Measurements from ENCODE around the gene MACROD2. TPM values are rescaled to one million over a fixed set of nuclear protein-coding genes. Genes with fewer than 3 reads are reported as not detected.

Gene MACROD2
- total RNA-seq, 1 donor from 2014 or later: 6.7 TPM

DNA sequence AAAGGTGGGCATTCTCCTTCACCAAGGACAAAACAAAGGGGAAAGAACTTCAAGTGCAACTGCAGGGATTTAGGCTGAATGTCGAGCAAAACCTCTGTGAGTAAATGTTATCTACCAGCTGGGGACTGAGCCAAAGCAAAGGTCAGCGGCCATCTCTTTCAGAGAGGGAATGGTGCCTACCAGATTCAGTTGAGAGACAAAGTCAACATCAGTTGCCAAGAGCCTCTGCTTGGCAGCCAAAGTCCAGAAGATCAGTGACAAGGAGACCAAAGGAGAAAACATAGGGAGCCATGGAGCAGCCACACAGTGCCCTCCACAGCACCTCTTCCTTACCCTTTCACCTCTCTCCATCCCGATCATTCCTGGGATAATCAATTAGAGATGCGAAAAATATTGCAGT lies 2105.5 kb downstream of the MACROD2 start:
- H3K36me3 Mint-ChIP-seq: no peaks in the 10 kb centered on the region
- no peaks in the 10 kb centered on the region for H3K9me3 Mint-ChIP-seq
- H3K4me3 Mint-ChIP-seq: no peak overlapping the region
- H3K27me3 Mint-ChIP-seq: no peaks in the 10 kb centered on the region
- H3K4me1 Mint-ChIP-seq (ENCODE audit: unreplicated experiment): peaks cover 5% of the 10 kb centered on the region
- H3K27ac Mint-ChIP-seq: no peak overlapping the region
- TF ChIP-seq, protein P1, sequence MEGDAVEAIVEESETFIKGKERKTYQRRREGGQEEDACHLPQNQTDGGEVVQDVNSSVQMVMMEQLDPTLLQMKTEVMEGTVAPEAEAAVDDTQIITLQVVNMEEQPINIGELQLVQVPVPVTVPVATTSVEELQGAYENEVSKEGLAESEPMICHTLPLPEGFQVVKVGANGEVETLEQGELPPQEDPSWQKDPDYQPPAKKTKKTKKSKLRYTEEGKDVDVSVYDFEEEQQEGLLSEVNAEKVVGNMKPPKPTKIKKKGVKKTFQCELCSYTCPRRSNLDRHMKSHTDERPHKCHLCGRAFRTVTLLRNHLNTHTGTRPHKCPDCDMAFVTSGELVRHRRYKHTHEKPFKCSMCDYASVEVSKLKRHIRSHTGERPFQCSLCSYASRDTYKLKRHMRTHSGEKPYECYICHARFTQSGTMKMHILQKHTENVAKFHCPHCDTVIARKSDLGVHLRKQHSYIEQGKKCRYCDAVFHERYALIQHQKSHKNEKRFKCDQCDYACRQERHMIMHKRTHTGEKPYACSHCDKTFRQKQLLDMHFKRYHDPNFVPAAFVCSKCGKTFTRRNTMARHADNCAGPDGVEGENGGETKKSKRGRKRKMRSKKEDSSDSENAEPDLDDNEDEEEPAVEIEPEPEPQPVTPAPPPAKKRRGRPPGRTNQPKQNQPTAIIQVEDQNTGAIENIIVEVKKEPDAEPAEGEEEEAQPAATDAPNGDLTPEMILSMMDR (conservative IDR thresholded peaks at IDR 0.05): no peak
- DNase-seq (ENCODE audit: extremely low spot score, unreplicated experiment): no peak

Other genes starting within 250 kb of the MACROD2 start
- 12.6 and 17.7 TPM in 2 replicates for gene ESF1, start 210.6 kb upstream of the MACROD2 start, total RNA-seq (ENCODE audit: low replicate concordance)
- gene NDUFAF5, start 210.5 kb upstream of the MACROD2 start, total RNA-seq (ENCODE audit: low replicate concordance): 24.6 and 26.1 TPM in 2 replicates
- gene SEL1L2, start 4.9 kb upstream of the MACROD2 start, total RNA-seq (ENCODE audit: low replicate concordance): not detected in 2 replicates